DMS 273 (cell line): ENCODE measurements around the gene FCRL6.

Source experiments
- DNase-seq: peaks from one replicate; lab custom pipeline; 2025; ENCODE audit not compliant: unreplicated experiment; lab: John Stamatoyannopoulos, UW

Gene FCRL6

GRCh38 chr1:159832309-159832708 lies 30.1 kb downstream of the FCRL6 start:
- DNase-seq, result no peak

- no peak for DNase-seq
Observed at GRCh38 chr1:159835356-159835755, 33.2 kb downstream of the FCRL6 start.

- peak; percentile 38 for DNase-seq
Observed at GRCh38 chr1:159835862-159836525, 33.8 kb downstream of the FCRL6 start.

- no peak for DNase-seq
Observed at GRCh38 chr1:159838715-159839114, 36.6 kb downstream of the FCRL6 start.

DNA sequence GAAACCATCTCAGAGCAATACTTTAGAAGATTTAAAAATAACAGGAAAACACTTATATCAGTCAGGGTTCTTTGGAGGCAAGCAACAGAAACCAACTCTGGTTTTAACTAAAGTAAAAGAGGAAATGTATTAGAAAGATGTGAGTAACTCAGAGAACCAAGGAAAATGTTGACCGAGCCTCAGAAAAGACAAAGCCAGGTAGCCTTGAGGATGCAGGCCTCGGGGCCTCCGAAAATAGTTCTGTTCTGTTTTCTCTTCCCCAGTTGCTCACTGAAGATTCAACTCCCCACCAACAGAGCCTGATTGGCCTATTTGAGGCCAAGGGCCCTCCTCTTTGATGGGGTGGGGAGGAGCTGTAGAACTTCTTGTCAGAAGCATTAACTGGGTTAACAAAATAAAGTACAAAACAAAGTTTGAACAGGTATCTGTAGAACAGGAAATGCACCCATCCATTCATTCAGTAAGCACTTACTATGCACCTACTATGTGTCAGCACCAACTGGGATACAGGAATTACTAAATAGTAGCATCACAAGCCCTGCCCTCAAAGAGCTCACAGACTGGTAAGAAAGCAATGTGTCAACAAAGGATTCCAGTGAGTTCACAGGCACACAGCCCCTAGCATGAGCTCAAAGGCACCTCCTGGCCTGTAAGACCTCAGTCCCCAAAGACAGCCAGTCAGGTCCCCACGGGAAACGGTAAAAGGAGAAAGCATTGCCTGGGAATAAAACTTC lies 37.1 kb downstream of the FCRL6 start:
- DNase-seq, result no peak

GRCh38 chr1:159841749-159842148 lies 39.6 kb downstream of the FCRL6 start:
- no peak for DNase-seq

GRCh38 chr1:159843459-159843858 lies 41.3 kb downstream of the FCRL6 start:
- DNase-seq, result no peak

DNA sequence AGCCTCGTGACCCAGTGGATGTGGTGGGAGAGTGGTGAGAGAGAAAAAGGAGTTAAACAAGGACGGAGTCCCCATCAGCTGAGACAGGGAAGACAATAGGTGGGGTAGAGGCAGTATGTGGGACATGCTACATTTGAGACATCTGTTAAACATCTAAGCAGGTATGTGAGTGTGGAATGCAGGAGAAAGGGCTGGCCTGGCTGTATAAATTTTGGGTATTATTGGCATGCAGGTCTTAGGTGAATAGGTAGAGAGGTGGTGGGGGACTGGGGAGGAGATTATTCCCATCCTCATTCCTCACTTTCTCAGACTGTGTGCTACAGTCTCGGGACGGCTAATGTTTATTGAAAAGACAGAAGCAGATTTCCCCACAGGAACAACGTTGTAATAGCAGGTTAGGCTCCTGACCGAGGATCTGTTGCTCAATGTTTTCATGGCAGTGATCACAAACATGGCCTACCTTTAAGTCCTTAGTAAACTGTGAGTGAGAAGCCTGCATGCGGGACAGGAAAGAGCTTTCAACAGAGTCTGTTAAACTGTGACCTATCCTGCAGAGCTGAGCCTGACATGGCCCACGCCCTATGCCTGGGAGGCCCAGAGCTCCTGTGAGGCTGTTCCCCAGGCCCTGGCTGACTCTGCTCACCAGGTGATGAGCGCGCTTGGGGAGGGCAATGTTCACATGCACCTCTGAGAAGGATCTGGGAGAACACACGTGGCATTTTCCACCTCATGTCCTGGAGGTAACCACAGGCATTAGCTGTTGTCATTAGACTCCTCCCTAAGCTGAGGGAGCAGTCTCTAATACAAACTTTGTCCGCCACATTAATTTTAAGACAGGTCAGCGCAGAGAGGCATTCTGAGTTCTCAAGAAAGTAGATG lies 43.8 kb downstream of the FCRL6 start:
- no peak for DNase-seq

DNA sequence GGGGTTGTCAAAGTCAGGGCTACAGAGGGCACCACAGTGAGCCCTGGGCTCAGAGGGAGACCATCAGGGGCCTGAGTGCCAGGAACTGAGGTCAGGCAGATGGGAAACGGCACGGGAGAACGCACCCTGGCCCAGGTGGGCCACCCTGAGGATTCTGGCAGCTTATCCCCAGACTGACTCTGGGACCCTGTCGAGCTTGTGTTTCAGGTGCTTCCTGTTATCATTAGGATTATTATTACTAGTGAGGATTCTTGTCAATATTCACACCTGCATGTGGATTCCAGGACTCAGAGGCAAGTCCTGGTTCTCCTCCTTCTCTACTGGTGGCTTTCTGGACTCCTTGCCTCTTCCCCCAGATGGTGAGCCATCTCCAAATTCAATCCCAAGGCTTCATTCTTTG lies 45.1 kb downstream of the FCRL6 start:
- no peak for DNase-seq

- DNase-seq, result no peak
Observed at GRCh38 chr1:159848326-159848725, 46.2 kb downstream of the FCRL6 start.

GRCh38 chr1:159849626-159850366 lies 47.6 kb downstream of the FCRL6 start:
- DNase-seq, result no peak

GRCh38 chr1:159851407-159851806 lies 49.2 kb downstream of the FCRL6 start:
- DNase-seq, result no peak

- DNase-seq, result no peak
Observed at GRCh38 chr1:159853417-159854115, 51.4 kb downstream of the FCRL6 start.

GRCh38 chr1:159854116-159854692 lies 52.0 kb downstream of the FCRL6 start:
- peak; percentile 70 for DNase-seq

GRCh38 chr1:159854693-159855192 lies 52.6 kb downstream of the FCRL6 start:
- peak; percentile 79 for DNase-seq

DNA sequence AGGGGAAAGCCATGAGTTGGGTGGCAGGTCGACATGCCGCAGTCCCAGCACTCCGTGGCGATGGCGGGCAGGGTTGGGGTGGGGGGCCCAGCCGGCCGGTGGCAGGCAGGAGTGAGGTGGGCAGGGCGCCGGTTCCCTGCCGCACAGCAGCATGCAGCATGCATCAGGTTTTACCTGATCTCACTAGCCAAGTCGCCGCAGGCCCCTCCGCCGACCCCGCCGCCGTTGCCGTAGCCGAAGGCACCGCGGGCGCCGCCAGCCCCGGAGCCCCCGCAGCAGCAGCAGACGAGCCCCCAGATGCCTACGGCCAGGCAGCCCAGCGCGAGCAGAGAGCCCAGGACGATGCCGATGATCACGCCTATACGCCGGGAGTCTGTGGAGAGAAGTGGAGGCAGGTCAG lies 53.5 kb downstream of the FCRL6 start:
- DNase-seq, result no peak

- DNase-seq, result no peak
Observed at GRCh38 chr1:159856576-159856975, 54.4 kb downstream of the FCRL6 start.

DNA sequence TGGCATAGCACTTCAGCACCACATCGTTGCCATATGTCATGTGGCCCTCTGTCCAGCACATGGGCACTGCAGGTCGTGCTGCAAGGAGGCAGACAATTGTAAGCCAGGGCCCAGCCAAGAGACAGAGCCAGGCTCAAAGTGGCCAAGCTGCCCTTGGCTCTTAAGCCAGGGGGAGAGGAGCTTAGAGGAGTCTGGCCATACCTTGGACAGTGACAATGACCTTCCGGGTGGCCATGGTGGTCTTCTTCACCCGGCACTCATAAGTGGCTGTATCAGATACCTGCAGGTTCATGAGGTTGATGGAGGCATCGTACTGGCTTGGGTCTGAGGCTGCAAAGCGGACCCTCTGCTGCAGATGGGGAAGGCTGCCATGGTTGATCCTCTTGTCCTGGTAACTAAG lies 55.7 kb downstream of the FCRL6 start:
- no peak for DNase-seq

DNA sequence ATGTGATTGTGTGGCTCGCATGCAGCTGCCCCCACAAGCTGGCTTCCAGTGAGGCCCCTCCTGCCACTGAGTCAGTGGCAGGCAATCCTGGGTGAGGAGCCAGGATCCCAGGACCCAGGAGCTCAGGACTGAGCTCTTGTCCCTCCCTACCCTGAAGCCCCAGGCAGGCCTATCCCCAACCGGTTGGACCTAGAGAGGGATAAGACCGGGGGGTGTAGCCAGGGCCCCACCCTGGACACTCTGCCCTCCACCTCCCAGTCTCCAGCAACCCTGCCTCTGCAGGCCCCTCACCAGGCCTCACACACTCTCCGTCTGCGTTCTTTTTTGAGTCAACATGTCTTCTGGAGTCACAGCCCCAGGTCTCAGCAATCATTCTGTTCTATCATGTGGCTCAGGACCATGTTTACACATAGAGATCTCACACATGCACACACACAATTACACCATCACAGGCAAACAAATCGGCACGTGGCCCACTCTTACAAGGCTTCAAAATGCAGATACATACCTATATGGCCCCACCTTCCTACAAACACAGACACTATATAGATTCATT lies 57.7 kb downstream of the FCRL6 start:
- DNase-seq, result no peak

GRCh38 chr1:159860456-159860855 lies 58.3 kb downstream of the FCRL6 start:
- peak; percentile 77 for DNase-seq
